Karpas-422 (cell line): Measurements from ENCODE around the gene MYLK. TPM values are rescaled to one million over a fixed set of nuclear protein-coding genes. Genes with fewer than 3 reads are reported as not detected.
"Not testable (repeated sequence)": the region's sequence is repeated elsewhere in the genome, so short reads cannot be mapped to it uniquely, and the experiment has no call there.

ENCODE experiments used
- DNase-seq: peaks from one replicate; pipeline ENCODE4 v3.0.0-alpha.2; 2015
- H2AFZ ChIP-seq: fragments of 200-600 bp; sonication (generic); 2 replicates; pipeline ENCODE4 v1.6.1; 2014; ENCODE audit warnings: antibody characterized with exemption, low read length, mixed read lengths
- H3K27ac ChIP-seq: fragments of 200-600 bp; sonication (generic); 2 replicates; pipeline ENCODE4 v1.5.1; 2014; ENCODE audit warnings: mild to moderate bottlenecking, low read length, moderate library complexity
- H3K27me3 ChIP-seq: fragments of 200-600 bp; sonication (generic); 2 replicates; pipeline ENCODE4 v1.6.1; 2014; ENCODE audit warnings: low read length, mixed read lengths
- H3K36me3 ChIP-seq: fragments of 200-600 bp; sonication (generic); 2 replicates; pipeline ENCODE4 v1.6.1; 2014; ENCODE audit warnings: low read length, mixed read lengths; ENCODE audit not compliant: insufficient read depth
- H3K4me1 ChIP-seq: fragments of 200-600 bp; sonication (generic); 2 replicates; pipeline ENCODE4 v1.6.1; 2014; ENCODE audit warnings: mild to moderate bottlenecking, low read length, mixed read lengths
- H3K4me2 ChIP-seq: fragments of 200-600 bp; sonication (generic); 2 replicates; pipeline ENCODE4 v1.6.1; 2014; ENCODE audit warnings: low read length, low read depth, mild to moderate bottlenecking; ENCODE audit not compliant: poor library complexity, severe bottlenecking
- H3K4me3 ChIP-seq: fragments of 200-600 bp; sonication (generic); 2 replicates; pipeline ENCODE4 v1.5.1; 2014; ENCODE audit warnings: mild to moderate bottlenecking, antibody characterized with exemption, low read length, mixed read lengths
- H3K79me2 ChIP-seq: fragments of 200-600 bp; sonication (generic); 2 replicates; pipeline ENCODE4 v1.6.1; 2014; ENCODE audit warnings: mild to moderate bottlenecking, low read length, mixed read lengths
- H3K9ac ChIP-seq: fragments of 200-600 bp; sonication (generic); 2 replicates; pipeline ENCODE4 v1.6.0; 2014; ENCODE audit warnings: low read length
- H3K9me2 ChIP-seq: fragments of 200-600 bp; sonication (generic), shearing (Covaris generic); replicated peaks from 2 replicates; pipeline ENCODE4 v1.6.0; 2014; ENCODE audit warnings: mild to moderate bottlenecking, low read length, moderate library complexity; ENCODE audit not compliant: insufficient read depth
- H3K9me3 ChIP-seq: fragments of 300-700, 200-600 bp; sonication (generic); 2 replicates; pipeline ENCODE4 v1.6.1; 2014; ENCODE audit warnings: low read length, mixed read lengths
- H4K20me1 ChIP-seq: fragments of 200-600 bp; sonication (generic); 2 replicates; pipeline ENCODE4 v1.6.1; 2014; ENCODE audit warnings: mild to moderate bottlenecking, antibody characterized with exemption, low read length, low read depth; ENCODE audit not compliant: insufficient read depth
- total RNA-seq: library from RNA; depleted of rRNA; stranded (reverse); fragments of >200 nt; shearing (Covaris generic); gene quantifications from 2 replicates; pipeline ENCODE4 v1.2.3, GENCODE V29; 2014; ENCODE audit warnings: low replicate concordance

Gene MYLK
- total RNA-seq, 1 experiment from 2014 or later: 0.63 TPM

DNA sequence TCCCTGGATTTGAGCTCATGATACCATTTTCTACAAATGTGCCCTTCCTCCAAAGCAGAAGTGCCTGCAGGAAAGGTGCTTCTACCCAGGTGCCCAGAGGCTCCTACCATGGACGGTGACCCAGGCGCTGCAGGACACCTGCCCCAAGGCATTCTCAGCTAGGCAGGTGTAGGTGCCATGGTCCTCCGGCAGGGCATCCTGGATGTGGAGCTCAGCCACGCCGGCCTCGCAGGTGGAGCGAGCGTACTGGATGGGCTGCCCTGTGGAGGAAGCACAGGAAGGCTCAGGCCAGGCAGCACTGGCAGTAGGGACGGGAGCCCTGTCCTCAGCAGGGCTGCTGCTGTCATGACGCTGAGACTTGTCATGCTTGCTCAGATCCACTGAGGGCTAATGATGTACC lies 162.1 kb downstream of the MYLK start:
- DNase-seq: no peak
- H3K4me1 ChIP-seq: peaks cover 4% of the 10 kb centered on the region; the same call in 1 of the 2 replicates
- no peak overlapping the region for H3K27ac ChIP-seq
- no peaks in the 10 kb centered on the region for H3K9me2 ChIP-seq
- H3K79me2 ChIP-seq: no peaks in the 10 kb centered on the region
- H3K9me3 ChIP-seq: no peaks in the 10 kb centered on the region
- H3K9ac ChIP-seq: no peak overlapping the region
- no peak overlapping the region for H3K4me2 ChIP-seq
- H3K36me3 ChIP-seq: no peaks in the 10 kb centered on the region
- H2AFZ ChIP-seq: no peak overlapping the region
- no peaks in the 10 kb centered on the region for H3K27me3 ChIP-seq
- H4K20me1 ChIP-seq: no peaks in the 10 kb centered on the region
- H3K4me3 ChIP-seq: no peak overlapping the region

DNA sequence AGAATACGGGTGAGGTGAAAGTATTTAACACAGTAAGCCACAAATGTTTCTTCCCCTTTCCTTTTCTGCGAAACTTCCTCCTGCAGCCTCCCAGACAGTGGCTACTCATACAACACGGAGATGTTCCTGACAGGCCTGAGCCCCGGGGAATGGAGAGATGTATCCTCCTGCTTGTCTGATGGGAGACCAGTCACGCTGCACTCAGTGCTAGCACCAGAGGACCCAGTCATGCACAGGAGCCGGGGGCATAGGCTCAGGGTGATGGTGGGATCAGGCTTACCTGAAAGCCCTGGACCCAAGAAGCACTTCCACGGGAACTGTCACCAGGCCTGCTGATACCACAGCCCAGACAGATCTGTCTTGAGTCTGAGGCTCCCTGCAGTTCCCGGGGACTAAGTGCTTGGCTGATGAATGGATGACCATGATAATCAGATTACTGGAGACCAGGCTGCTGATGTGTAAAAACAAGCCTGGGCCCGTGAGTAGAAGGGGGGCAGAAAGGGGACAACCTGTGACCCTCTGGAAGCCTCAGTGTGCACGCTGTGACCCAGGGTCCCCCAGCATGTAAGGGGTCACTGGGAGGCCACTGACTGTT lies 162.9 kb downstream of the MYLK start:
- not testable (repeated sequence) for H3K9me2 ChIP-seq, H3K27ac ChIP-seq, H3K79me2 ChIP-seq, H3K4me2 ChIP-seq, DNase-seq, H3K36me3 ChIP-seq, H3K9me3 ChIP-seq, H2AFZ ChIP-seq, H3K4me3 ChIP-seq, H3K9ac ChIP-seq, H4K20me1 ChIP-seq, H3K27me3 ChIP-seq, H3K4me1 ChIP-seq

DNA sequence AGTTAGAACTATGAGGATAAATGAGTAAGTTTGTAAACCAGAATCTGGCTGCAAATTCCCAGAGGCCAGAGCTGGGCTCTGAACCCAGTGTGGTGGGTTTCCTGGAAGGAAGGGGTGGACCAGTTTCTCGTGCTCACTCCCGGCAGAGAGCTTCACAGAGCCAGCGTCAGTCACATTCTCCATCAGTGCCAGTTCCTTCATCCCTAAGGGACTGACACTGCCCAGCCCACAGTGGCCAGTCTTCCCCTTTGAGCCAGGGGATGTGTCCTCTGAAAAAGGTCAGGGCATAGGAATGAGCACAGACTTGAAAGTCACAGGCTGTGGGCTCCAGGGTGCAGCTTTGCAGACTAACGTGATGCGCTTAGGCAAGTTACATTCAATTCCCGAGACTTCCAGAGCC lies 163.5 kb downstream of the MYLK start:
- Histone ChIP-seq H3K9ac (no peak overlapping the region), H3K27me3 (no peaks in the 10 kb centered on the region), H2AFZ (no peak overlapping the region), H3K4me3 (no peak overlapping the region), H3K4me1 (peaks cover 4% of the 10 kb centered on the region; the same call in 1 of the 2 replicates), H4K20me1 (no peaks in the 10 kb centered on the region), H3K4me2 (no peak overlapping the region), H3K79me2 (no peaks in the 10 kb centered on the region), H3K36me3 (no peaks in the 10 kb centered on the region), H3K27ac (no peak overlapping the region), H3K9me3 (no peaks in the 10 kb centered on the region), H3K9me2 (no peaks in the 10 kb centered on the region)
- peak; percentile 41 for DNase-seq

DNA sequence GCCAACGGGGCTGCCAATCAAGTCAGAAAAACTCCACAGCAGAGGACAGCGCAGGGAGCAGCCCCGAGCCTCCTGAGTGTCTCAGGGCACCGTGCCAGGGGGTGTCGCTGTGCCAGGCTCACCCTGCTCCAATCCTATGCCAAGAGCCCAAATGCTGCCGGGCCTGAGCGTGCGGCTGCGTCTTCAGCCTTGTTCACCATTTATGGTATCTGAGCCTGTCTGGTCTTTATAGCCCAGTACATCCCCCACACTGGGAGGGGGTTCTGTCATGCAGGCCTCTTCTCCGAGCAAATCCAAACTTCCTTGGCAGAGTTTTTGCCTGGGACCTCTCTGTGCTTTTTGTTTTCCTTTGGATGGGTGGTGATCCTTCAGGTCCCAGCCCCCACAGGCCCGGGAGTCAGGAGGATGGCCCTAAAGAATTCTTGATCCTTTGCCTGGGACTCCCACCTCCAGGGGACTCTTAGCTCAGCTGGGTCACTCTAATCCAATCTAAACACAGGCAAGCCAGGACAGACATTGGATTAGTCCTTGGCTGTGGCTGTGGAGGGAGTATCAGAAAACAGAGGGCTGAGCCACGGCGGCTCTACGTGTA lies 164.2 kb downstream of the MYLK start:
- Histone ChIP-seq H3K79me2 (no peaks in the 10 kb centered on the region), H3K27me3 (no peaks in the 10 kb centered on the region), H3K4me1 (peaks cover 7% of the 10 kb centered on the region), H3K9me3 (no peaks in the 10 kb centered on the region), H3K4me3 (no peak overlapping the region), H3K4me2 (no peak overlapping the region), H3K27ac (no peak overlapping the region), H3K36me3 (no peaks in the 10 kb centered on the region), H2AFZ (no peak overlapping the region), H4K20me1 (no peaks in the 10 kb centered on the region), H3K9ac (no peak overlapping the region), H3K9me2 (no peaks in the 10 kb centered on the region)
- no peak for DNase-seq

DNA sequence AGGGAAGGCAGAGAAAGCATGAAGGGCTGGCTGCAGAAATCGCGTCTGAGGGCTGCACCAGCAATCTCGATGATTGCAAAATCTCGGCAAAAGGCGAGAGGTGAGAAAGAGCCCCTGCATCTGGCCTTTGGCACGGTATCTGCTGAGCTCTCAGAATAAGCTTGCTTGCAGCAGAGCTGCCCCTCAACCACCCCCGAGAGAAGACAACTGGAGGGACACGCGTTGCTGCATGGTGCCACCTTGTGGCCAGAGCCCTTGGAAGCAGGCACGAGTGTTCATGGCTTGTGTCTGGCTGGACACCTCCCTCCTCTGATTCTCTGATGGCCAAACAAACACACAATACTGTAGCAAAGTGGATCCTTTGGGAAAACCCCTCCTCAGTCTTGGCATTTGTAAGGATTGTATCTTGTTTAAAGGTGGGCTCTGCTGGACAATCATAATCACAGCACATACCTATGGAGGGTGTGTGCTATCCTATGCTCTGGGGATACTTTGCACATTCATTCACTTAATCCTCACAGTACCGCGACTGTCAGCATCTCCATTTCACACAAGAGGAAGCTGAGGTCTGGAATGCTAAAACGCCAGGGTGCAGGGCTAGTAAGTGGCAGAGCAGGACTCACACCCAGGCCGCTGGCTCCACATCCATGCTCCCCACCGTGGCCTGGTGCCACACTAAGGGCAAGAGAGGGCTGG lies 164.9 kb downstream of the MYLK start:
- not testable (repeated sequence) for H3K36me3 ChIP-seq, H2AFZ ChIP-seq, H3K27me3 ChIP-seq, H3K9me3 ChIP-seq, H3K27ac ChIP-seq, H4K20me1 ChIP-seq, H3K4me3 ChIP-seq, H3K9me2 ChIP-seq, H3K79me2 ChIP-seq, H3K4me1 ChIP-seq, H3K4me2 ChIP-seq, H3K9ac ChIP-seq
- DNase-seq: peak; percentile 83

DNA sequence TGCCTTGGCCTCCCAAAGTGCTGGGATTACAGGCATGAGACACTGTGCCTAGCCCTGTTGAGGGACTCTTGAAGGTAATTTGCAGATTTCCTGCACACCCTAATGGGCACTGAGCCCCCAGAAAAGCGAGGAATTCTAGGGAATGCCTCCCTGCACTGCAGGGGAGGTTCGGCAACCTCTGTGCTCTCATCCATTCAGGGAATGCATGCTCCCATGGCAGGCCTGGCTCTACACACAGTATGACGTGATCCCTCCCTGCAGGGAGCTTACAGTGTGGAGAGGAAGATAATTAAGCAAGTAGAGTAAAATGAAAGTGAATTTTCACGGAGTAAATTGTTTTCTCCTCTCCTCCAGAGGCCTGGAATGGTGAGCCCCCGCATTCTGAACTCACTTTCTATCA lies 166.0 kb downstream of the MYLK start:
- Histone ChIP-seq H3K27ac (no peak overlapping the region), H3K9me2 (no peaks in the 10 kb centered on the region), H2AFZ (no peak overlapping the region), H3K4me2 (no peak overlapping the region), H3K9ac (no peak overlapping the region), H3K79me2 (no peaks in the 10 kb centered on the region), H4K20me1 (no peaks in the 10 kb centered on the region), H3K36me3 (no peaks in the 10 kb centered on the region), H3K4me1 (peaks cover 5% of the 10 kb centered on the region), H3K4me3 (no peak overlapping the region), H3K27me3 (no peaks in the 10 kb centered on the region), H3K9me3 (no peaks in the 10 kb centered on the region)
- DNase-seq: no peak

DNA sequence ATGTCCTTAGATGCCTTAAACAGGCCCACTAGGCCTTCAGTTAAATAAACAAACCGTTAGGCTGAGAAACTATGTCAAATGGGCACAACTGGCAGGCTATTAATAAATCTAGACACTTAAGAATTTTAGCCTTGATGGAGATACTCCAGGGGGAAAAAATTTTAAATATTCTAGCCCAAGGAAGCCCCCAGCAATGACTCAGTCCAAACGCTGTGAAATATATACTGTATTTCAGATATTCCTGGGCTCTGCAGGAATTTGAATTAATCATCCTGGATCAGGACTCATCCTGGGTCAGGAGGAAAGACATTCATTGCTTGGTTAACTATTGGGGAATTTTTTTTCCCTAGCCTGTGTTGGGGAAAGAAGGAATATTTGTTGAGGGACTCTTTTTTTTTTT lies 166.7 kb downstream of the MYLK start:
- not testable (repeated sequence) for H3K4me1 ChIP-seq, H3K4me2 ChIP-seq, H3K9ac ChIP-seq

DNA sequence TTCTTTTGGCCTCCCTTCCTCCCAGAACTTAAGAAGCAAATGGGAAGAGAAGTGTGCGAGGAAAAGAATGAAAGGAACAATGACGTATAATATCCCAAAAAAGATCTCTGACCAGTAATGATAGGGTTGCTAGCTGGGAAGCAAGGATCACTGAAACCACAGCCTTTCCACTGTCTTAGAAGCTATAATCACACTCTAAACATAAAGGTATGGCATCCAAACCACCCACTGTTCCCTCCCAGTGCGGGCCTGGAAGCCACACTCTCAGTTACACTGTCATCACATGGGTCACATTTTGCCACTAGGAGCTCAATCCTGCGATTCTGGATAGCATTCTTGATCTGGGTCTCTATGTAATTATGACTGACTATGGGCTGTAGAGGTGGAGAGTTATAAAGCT lies 167.7 kb downstream of the MYLK start:
- Histone ChIP-seq H2AFZ (no peak overlapping the region), H3K36me3 (no peaks in the 10 kb centered on the region), H3K9ac (no peak overlapping the region), H3K9me2 (no peaks in the 10 kb centered on the region), H3K4me1 (peaks cover 5% of the 10 kb centered on the region), H3K27ac (no peak overlapping the region), H3K27me3 (no peaks in the 10 kb centered on the region), H3K4me2 (no peak overlapping the region), H3K79me2 (no peaks in the 10 kb centered on the region), H4K20me1 (no peaks in the 10 kb centered on the region), H3K9me3 (no peaks in the 10 kb centered on the region), H3K4me3 (no peak overlapping the region)
- DNase-seq: no peak

More for the DNA sequence above, 166.7 kb downstream of the MYLK start:
- H2AFZ ChIP-seq, H3K27ac ChIP-seq, H3K9me3 ChIP-seq, H3K4me3 ChIP-seq, H3K9me2 ChIP-seq, H3K36me3 ChIP-seq, DNase-seq, H4K20me1 ChIP-seq, H3K79me2 ChIP-seq, H3K27me3 ChIP-seq: not testable (repeated sequence)
